HG03565 (cell line): ENCODE measurements around the gene RYR2.
"Not testable (repeated sequence)": the region's sequence is repeated elsewhere in the genome, so short reads cannot be mapped to it uniquely, and the experiment has no call there.

Source experiments
- ATAC-seq: cut with Tn5 transposase; IDR thresholded peaks from one replicate; pipeline ENCODE4 v1.9.1; 2021; ENCODE audit warnings: mild to moderate bottlenecking, moderate library complexity; ENCODE audit not compliant: unreplicated experiment

The RYR2 gene

DNA sequence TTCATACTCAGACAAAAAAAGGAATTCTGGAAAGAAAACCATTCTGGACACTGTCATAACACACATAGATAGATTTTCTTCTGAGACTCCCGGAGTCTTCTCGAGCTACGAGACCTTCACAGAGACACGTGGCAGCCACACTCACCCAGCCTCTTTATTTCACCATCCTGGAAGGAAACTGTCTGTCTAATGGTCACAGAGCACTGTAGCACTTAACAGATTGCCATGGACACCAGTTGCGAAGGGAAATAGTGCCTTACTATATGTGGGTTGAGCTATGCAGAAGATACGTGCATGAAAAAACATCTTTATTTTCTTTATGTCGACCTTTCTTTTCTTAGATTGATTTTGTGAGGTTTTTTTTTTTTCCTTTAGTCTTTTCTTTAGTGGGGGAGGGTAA, 790.9 kb downstream of the RYR2 start:
- ATAC-seq, result no peak

DNA sequence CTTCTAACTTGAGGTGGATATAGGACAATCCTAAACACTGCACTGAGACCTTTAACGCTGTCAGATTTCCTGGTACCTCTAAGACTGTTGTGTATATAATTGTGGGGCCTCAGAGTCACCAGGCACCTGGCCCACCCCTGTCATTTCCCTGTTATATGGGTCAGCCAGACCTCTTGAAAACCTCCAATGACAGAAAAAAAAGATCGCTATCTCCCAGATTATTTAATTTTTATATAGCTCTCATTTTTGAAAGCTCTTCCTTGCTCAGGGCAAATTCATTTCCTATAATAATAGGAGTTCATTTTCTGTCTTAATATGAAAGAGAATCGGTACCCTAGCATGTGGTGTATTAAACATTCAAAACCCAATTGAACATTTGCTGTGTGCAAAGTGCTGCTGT, 792.1 kb downstream of the RYR2 start:
- no peak for ATAC-seq

DNA sequence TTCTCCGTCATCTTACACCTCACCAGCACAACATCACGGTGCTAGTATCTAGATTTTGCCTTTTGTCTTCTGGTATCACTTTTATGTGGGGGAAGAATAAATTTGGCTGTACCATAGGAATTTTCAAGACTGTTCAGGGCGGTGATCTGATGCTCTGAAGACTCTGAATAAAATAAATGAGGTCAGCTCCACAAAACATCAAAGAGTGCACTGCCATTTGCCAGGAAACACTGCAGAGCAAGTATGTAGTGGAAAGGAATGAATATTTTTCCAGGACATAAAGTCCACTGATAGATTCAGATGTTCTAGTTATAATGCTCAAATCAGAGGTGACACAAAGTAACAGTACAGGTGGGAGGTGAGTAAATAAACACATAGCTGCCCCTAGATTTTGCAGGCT, 792.5 kb downstream of the RYR2 start:
- no peak for ATAC-seq

DNA sequence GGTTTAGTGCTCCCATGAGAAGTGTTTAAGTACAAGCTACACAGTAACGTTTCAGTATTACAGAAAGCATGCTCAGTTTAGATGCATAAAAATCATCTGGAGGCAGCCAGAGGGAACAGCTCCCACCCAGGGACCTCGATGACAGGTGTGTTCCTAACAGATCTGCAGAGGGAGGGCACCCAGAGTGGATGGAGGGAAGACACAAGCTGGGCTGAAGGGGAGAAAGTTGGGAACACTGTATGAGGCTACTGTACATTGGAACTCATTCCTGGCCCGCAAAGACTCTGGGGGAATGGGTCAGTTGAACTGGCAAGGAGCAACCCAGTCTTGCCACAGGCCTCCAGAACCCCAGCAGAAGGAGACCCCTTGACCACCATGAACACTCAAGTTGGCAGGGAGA, 796.3 kb downstream of the RYR2 start:
- no peak for ATAC-seq

DNA sequence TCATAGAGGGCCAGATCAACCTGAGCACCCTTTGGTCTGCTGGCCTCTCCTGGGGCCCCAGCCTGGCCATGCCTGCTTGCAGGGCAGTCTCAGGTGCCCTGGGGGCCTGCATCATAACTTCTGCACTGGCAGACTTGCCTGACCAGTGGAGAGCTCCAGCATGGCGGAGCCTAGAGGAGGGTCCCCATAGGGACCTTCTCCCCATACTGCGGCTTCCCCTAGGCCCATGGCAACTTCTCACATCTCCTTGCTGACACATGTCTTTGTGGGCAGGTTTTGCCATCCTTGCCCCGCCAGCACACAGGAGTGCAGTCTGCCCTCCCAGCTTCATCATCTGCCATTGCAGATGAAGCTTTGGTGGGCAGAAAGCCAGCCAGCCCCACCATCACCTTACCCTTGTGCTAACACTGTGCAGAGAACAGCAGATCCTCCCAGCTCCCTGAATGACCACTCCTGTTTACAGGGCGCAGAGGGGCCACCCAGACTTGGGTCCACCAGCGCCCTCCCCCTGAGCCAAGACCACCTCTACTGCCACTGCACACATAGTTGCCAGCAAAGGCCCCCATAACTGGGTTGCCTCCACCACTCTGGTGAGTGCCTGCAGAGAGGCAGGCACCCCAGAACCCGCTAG, 797.0 kb downstream of the RYR2 start:
- ATAC-seq, result no peak

DNA sequence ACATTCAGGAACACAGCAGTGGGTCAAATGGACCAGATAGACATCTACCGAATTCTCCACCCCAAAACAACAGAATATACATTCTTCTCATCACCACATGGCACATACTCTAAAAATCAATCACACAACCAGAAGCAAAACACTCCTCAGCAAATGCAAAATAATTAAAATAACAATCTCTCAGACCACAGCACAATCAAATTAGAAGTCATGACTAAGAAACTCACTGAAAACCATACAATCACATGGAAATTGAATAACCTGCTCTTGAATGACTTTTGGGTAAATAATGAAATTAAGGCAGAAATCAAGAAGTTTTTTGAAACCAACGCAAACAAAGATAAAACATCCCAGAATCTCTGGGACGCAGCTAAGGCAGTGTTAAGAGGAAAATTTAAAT, 799.5 kb downstream of the RYR2 start:
- ATAC-seq, result no peak

DNA sequence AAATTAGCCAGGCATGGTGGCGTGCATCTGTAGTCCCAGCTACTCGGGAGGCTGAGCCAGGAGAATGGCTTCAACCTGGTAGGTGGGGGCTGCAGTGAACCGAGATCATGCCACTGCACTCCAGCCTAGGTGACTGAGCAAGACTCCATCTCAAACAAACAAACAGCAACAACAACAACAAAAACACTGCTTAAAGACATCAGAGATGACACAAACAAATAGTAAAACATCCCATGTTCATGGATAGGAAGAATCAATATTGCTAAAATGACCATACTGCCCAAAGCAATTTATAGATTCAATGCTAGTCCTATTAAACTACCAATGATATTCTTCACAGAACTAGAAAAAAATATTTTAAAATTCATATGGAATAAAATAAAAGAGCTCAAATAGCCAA, 801.5 kb downstream of the RYR2 start:
- not testable (repeated sequence) for ATAC-seq

DNA sequence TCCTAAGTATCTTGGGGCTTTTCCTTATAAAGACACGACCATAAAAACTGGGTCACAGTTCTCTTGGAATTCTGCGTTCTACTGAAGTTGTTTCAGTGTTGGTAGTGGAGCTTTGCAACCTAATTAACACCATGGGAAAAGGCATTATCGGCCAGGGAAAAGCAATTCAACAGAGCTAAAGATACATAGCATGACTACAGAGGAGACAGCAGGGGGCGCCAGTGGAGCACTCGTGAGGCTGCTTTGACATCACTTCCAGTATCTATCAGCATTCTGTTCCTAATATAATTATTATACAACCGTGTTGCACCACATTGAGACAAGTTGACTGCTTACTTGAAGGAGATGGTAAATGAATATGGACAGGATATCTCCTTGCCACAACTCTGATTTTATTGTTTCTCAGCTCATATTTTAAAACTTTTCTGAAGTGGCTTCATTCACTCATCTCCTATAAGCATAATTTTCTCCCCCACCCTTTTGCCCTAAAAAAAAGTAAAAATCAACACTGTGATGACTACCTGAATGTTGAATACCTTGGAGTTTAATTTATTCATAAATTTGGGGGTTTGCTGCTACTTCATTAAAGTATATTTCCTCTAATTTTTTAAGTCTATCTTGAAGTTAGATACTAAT, 809.3 kb downstream of the RYR2 start:
- no peak for ATAC-seq

DNA sequence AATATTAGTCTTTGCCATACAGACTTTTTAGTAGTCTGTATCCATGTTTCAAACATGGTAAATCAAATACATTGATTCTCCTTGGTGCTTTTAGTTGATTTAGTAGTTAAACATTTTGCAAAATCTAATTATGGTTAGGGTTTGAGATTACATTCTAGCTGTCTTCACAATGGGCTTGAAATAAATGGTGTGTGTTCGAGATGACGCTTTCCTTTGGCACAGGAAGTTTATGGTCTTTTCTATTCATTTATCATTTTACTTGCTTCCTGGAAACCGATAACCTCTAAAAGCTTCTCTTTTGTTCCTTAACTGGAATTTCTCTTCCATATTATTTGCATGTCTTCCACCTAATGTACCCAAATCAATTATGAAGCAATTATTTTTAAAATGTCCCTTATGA, 810.4 kb downstream of the RYR2 start:
- no peak for ATAC-seq

DNA sequence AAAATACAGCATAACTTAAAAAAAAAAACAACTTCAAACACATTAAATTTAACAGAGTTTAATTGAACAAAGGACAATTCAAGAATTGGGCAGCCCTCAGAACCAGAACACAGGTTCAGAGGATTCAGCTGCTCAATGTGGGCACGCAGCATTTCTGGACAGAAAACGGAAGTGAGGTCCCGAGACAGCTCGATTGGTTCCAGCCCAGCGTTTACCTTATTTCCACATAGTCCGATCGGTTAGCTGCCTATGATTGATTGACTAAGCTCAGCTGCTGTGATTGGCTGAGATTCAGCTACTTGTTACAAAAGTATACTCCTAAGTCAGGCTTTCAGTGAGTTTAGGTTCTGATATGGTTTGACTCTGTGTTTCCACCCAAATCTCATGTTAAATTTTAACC, 815.5 kb downstream of the RYR2 start:
- ATAC-seq, result no peak

DNA sequence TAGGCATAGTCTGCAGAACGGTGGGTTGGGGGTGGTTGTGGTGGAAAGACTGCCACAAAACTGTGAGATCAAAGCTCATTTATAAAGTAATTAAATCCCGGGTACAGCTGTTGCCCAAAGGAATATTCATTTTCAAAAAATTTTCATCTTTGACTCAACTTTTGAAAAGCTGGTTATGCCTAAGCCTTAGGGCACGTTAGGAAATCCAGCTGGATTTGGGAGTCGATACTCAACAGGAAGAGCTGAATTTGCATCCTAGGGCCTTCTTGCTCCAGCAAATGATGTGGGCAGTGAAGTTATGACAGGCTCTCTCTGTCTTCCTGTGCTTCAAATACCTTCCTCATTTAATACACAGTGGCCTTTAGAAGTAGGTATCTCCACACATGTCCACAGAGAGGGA, 817.0 kb downstream of the RYR2 start:
- no peak for ATAC-seq

DNA sequence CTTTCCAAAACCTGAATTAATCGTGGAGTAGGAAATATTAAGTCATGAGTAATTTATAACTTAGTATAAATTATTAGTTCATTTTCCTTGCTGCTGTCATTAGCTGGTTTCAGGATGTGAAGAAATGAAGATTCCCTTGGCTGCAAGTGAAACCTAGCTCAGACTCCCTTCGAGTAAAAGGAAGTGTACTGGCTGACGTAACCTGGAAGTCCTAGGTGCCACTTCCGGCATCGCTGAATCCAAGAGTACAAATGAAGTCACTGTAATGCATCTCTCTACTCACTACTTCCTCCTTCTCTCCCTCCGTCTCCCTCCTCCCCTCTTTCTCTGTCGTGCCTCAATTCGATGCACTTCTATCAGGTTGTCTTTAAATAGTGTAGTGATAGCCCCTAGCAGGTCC, 820.0 kb downstream of the RYR2 start:
- ATAC-seq, result no peak

DNA sequence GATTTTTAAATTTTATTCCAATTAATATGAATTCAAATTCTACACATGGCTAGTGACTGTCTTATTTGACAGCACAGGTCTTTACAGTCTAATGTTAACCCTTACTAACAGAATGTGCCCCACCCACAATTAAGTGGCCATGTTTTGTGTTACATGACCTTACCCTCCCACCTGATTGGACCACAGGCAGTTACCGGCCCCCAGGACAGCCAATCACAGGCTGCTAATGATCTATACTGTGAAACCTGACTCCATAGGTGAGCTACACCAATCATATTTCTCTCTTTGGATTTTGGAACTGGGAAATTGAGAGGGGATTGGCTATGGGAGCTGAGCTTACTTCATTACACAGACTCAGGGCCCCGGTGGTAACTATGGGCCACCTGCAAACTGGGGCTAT, 821.2 kb downstream of the RYR2 start:
- no peak for ATAC-seq

DNA sequence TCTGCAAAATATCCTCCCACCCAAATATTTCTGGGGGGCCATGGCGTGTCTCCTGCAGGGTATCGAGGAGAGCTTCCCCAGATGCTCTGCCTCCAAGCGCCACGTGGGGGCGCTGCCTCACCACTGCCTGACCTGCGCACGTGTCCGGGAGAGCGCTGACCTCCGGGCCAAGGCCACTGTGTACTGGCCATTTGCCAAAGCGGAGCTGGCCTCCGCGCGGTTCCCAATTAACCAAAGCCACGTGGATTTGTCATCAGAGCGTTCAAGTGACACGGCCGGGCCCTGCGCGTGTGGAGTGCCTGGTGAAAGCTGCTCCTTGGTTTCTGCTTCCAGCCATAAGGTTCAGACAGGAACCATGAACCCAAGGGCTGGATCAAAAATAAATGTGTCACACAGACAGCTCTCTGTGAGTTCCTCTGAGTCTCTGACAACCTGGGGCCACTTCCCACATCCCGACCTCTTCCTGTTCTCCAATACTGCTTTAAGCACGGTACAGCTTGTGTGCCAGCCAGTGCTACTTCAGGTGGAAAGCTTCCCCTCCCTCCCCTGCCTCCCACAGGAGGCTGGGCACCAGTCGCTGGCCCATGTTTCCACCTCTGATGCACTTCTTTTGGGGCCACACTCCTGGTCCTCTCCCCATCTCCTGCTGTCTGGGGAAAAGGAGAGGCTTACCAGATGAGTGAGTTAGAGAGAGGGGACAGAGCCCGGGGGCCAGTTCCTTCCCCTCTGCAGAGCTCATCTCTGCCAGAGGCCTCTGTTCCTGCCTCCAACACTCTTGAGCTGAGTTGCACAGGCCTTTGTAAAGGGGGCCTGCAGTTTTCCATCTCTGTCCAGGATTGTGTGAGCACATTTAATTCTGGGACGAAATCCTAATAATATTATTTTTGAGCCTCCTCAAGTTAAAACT, 822.6 kb downstream of the RYR2 start:
- ATAC-seq, result peak; percentile 74

DNA sequence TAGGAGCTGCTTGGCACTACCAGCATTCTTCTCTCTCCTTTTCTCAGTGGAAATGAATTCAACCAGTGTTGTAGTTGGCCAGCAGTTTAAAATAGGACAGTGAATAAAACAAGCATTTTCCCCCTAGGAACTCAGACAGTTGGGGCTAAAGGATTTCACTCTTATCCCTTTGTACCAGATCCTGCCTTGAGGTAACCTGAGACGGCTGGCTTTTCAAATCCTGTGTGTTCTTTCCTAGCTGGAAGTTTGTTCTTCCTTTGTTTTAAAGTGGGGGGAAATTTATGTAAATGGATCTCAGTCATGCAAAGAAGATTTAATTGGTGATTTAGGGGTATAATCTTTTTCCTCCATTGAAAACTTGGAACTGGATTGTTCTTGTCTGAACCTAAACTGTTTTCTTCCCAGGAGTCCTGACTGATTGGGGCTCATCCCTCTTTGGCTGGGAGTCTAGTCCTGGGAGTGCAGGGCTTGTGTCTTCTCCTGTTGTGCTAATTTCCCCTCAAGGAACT, 825.5 kb downstream of the RYR2 start:
- ATAC-seq, result no peak

DNA sequence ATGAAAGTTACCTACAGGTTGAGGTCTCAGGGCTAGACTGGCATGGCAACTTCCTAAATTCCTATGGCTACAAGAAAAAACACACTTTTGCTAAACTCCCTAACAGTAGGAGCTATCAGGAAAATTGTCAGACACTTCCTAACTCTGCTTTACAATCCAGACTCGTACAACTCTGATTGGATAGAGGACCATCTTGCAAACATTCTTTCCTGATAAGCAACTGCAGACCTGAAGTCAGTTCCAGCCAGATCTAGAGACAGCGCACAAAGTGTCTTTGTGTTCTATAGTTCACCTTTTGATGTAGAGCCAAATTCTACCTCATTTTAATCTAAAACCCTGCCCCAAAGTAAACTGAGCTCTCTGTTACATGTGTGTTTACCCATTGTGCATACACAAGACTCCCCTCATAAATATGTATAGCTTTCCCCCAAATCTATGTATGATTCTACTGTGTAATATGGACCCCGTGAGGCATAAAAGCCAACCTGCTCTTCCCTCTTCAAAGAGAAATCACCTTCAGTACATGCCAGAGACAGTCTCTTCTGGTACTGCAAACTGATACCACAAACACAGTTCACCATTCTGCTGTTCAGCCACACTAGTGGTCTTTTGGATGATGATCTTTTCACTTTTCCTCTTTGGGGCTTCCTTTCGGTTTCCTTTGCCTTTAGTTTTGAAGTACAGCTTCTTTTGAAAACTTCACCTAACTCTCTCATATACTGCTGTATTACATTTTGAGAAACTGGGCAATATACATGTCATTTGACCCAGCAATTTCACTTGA, 827.0 kb downstream of the RYR2 start:
- no peak for ATAC-seq

DNA sequence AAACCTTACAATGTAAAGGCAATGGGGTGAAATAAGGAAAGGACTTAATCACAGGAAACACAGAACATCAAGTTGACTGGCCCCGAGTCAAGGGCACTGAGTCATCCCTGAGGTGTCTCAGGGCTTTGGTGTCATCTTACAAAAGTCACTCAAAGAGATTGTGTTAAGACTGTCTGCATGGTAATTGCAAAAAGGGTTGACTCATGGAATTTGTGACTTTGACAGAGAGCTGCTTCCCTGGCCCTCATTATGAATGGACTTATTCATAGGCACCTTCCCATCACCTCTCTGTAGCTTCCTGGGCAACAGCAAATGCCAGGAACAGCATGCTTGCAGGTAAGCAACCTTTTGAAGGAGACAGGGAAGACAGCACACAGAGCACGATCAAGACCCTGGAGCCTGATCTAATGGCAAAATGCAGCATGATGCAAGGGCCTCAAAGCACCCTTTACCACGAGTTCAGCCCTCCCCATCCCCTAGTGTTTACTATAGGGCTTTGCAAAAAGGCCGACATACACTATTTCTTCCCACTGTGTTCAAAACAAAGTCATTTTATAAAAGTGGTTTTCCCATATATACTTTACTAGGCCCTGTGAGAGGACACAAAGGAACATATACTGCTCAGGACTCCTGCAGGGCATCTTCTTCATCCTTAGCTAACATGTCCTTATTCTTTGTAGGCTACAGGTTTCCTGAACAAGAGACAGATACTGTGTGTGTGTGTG, 831.7 kb downstream of the RYR2 start:
- no peak for ATAC-seq

DNA sequence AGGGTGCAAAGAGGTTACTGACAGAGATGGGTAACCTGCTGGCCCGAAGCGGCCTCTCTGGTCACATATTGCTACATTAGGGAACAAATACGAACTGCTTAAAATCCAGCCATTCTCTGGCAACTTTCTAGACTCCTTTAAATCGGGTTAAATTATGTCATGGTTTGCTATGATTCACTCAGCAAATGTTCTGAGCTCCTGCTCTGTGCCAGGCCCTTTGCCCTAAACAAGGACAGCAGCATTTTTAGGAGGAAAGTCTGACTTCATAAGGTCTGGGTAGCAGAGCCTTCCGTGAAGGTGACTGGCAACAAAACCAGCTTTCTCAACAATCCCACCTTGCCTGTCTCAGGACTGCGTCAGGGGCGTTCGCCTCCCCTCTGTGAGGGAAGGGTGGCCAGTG, 833.3 kb downstream of the RYR2 start:
- ATAC-seq, result no peak

DNA sequence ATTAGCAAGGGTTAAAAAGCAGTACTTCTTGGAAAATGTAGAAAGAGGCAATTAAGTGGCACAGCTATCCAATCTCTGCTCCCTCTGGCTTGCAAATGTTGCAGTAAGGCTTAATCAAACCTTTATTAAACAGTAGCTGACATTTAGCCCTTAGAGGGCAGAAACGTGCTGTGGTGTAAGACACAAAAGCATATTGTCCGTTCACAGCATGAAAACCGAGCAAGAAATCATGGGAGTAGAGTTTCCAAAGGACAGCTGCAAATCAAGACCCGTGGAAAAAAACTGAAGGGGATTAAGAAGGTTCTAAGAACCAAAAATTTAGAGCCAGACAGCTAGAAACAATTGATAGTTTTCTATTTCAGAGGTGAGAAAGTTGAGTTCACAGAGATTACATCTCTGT, 835.6 kb downstream of the RYR2 start:
- no peak for ATAC-seq

DNA sequence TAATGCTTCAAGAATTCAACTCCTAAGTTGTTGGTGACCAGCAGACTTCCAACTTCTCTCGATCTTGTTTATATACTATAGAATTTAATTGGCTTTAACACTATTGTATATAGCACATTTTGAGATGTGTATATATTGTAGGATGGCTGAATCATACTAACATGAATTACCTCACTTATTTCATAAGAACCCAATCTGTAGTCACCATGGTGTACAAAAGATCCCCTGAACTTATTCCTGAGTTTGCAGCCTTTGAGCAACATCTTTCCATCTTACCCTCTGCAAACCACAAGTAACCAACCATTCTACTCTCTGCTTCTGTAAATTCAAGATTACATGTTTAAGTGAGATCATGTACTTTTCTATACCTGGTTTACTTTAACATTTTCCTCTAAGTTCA, 836.4 kb downstream of the RYR2 start:
- no peak for ATAC-seq
